Pancreas (tissue), 10 donors: ENCODE data around the gene SCUBE3. TPM values are rescaled to one million over a fixed set of nuclear protein-coding genes. Genes with fewer than 3 reads are reported as not detected.

Source experiments
- ATAC-seq, 4 donors: fragments of 200-7000 bp; cut with Tn5 transposase; one replicate each; pipeline versions ENCODE4 v1.8.0 to v1.9.1; 2020; ENCODE audit warnings: mild to moderate bottlenecking in 4 of 4, moderate library complexity in 4 of 4
- DNase-seq, 6 donors: peaks; one replicate each; pipeline ENCODE4 v3.0.0-alpha.2; 2020
- FAIRE-seq: peaks from 2 replicates; lab custom pipeline; 2012; peaks lifted over from hg19 to GRCh38; lab: Jason Lieb, UNC
- H3K27ac ChIP-seq, 4 donors: fragments of 200-600 bp; sonication (generic); 1 replicate in 3 of 4; 2 replicates in 1 of 4; pipeline versions ENCODE4 v1.5.0 to v1.8.0; 2020
- H3K27me3 ChIP-seq, 4 donors: fragments of 200-600 bp; one replicate each; pipeline ENCODE4 v1.8.0; 2021
- H3K36me3 ChIP-seq, 3 donors: fragments of 200-600 bp; sonication (generic) in 1 of 3; one replicate each; pipeline versions ENCODE4 v1.5.0 to v1.8.0; 2020 to 2021
- H3K4me1 ChIP-seq, 3 donors: fragments of 200-600 bp; one replicate each; pipeline ENCODE4 v1.8.0; 2021
- H3K4me3 ChIP-seq, 4 donors: fragments of 200-600 bp; sonication (generic) in 2 of 4; one replicate each; pipeline versions ENCODE4 v1.5.0 to v1.8.0; 2020 to 2021
- H3K9me3 ChIP-seq, 4 donors: fragments of 200-600 bp; one replicate each; pipeline ENCODE4 v1.8.0; 2021
- CTCF ChIP-seq, 4 donors: fragments of 200-600 bp; sonication (generic) in 3 of 4; IDR thresholded peaks; one replicate each; pipeline versions ENCODE4 v1.5.0 to v1.8.0; 2021; ENCODE audit warnings: antibody characterized with exemption in 4 of 4
- WGBS, 2 donors: extraction: QIAGEN DNeasy Blood & Tissue Kit; methylation state at CpG; one replicate each; pipeline ENCODE4 v1.1.7; 2013; 5-methylcytosine and 5-hydroxymethylcytosine counted together
- intact Hi-C, 3 donors: fragments of 100-400 bp; cut with DNase I; formaldehyde crosslinking; loops; one replicate each; pipeline versions ENCODE4 v1.11.1 to v1.14.2; 2022
- polyA plus RNA-seq, 2 donors: library from polyadenylated mRNA; stranded (reverse); fragments of 200-250 nt; gene quantifications; one replicate each; pipeline ENCODE4 v1.2.3, GENCODE V29; 2013
- total RNA-seq, 6 donors: library from RNA; stranded (reverse); fragmentation: NEBNext Ultra II Directional in 4 of 6; extraction: Animal tissue kit (Norgen Biotek cat#: 25700) in 4 of 6; gene quantifications; one replicate each; pipeline versions ENCODE4 v1.2.1 to v1.2.4, GENCODE V29; 2021 to 2023
- donor health status: healthy with polysubstance abuse.
- donor health status: DM: no; HTN: no; CAD: no; lungs with moderate emphysema.
- donor health status: DM: no; HTN: no; CAD: no.
- donor health status: control.
- donor health status: control.
- donor health status: Bipolar disorder and iron deficiency.
- donor health status: DM: yes; HTN: yes; CAD: no.
- donor health status: DM: no; HTN: no; CAD: no.
- donor health status: DM: no; HTN: no; CAD: no.
- donor health status: DM: yes; HTN: yes; CAD: no.

The SCUBE3 gene
- total and polyA plus RNA-seq, 8 donors: 0.02 to 0.15 (median 0.03) TPM; not detected in 1

- H3K36me3 ChIP-seq: no peaks in the 10 kb centered on the region
- no peaks in the 10 kb centered on the region for H3K4me1 ChIP-seq
- H3K27me3 ChIP-seq: no peaks in the 10 kb centered on the region
- no peak overlapping the region for H3K4me3 ChIP-seq
- H3K27ac ChIP-seq: no peak overlapping the region
- no peak for ATAC-seq
- FAIRE-seq: no peak
- intact Hi-C loops: no loop called here
- no peaks in the 10 kb centered on the region for H3K9me3 ChIP-seq
- WGBS, 2 donors: 78 to 88% methylated on average over 5 of the region's 5 CpGs
- no peak for DNase-seq
- TF ChIP-seq CTCF (IDR thresholded peaks at IDR 0.05): no peak
These were observed 19.4 kb upstream of the SCUBE3 start for GRCh38 chr6:35194390-35194789.

- no peak for TF ChIP-seq CTCF (IDR thresholded peaks at IDR 0.05)
- no peak for FAIRE-seq
- H3K27me3 ChIP-seq: no peaks in the 10 kb centered on the region
- no peak overlapping the region for H3K27ac ChIP-seq
- H3K36me3 ChIP-seq: no peaks in the 10 kb centered on the region
- intact Hi-C loops: no loop called here
- no peaks in the 10 kb centered on the region for H3K4me1 ChIP-seq
- ATAC-seq: no peak
- DNase-seq: no peak
- 85 to 90% methylated on average over 3 of the region's 3 CpGs for WGBS, 2 donors
- H3K4me3 ChIP-seq: no peak overlapping the region
- no peaks in the 10 kb centered on the region for H3K9me3 ChIP-seq
These were observed 18.5 kb upstream of the SCUBE3 start for GRCh38 chr6:35195120-35195780.

- intact Hi-C loops: no loop called here
- H3K4me3 ChIP-seq: no peak overlapping the region
- H3K27ac ChIP-seq: no peak overlapping the region
- TF ChIP-seq CTCF (IDR thresholded peaks at IDR 0.05): no peak
- WGBS, 2 donors: 78 to 86% methylated on average over 5 of the region's 5 CpGs
- H3K4me1 ChIP-seq: no peaks in the 10 kb centered on the region
- no peak for FAIRE-seq
- no peaks in the 10 kb centered on the region for H3K9me3 ChIP-seq
- DNase-seq: no peak
- H3K27me3 ChIP-seq: no peaks in the 10 kb centered on the region
- ATAC-seq: no peak
- H3K36me3 ChIP-seq: no peaks in the 10 kb centered on the region
These were observed 16.6 kb upstream of the SCUBE3 start for GRCh38 chr6:35197196-35197595.

- no peak overlapping the region for H3K4me3 ChIP-seq
- H3K9me3 ChIP-seq: no peaks in the 10 kb centered on the region
- no peaks in the 10 kb centered on the region for H3K36me3 ChIP-seq
- FAIRE-seq (no peak), DNase-seq (no peak), ATAC-seq (no peak)
- intact Hi-C loops: loop anchor here in 1 of 3 donors (10.0 kb wide), 1 partner anchor 55 kb away; the partner anchor contains the start of gene TCP11
- no peaks in the 10 kb centered on the region for H3K27me3 ChIP-seq
- H3K27ac ChIP-seq: no peak overlapping the region
- TF ChIP-seq CTCF (IDR thresholded peaks at IDR 0.05): no peak
- 73 to 78% methylated on average over 2 of the region's 2 CpGs for WGBS, 2 donors
- H3K4me1 ChIP-seq: no peaks in the 10 kb centered on the region
These were observed 13.9 kb upstream of the SCUBE3 start for GRCh38 chr6:35199866-35200265.

- H3K4me3 ChIP-seq: no peak overlapping the region
- ATAC-seq: no peak
- intact Hi-C loops: loop anchor here in 1 of 3 donors (10.0 kb wide), 1 partner anchor 57 kb away; the partner anchor contains the start of gene TCP11
- TF ChIP-seq CTCF (IDR thresholded peaks at IDR 0.05): no peak
- no peaks in the 10 kb centered on the region for H3K27me3 ChIP-seq
- H3K36me3 ChIP-seq: no peaks in the 10 kb centered on the region
- no peaks in the 10 kb centered on the region for H3K9me3 ChIP-seq
- no peak for FAIRE-seq
- 70 to 72% methylated on average over 6 of the region's 6 CpGs for WGBS, 2 donors
- H3K4me1 ChIP-seq: no peaks in the 10 kb centered on the region
- H3K27ac ChIP-seq: no peak overlapping the region
- peak in 1 of 6 donors; percentile 28 for DNase-seq
These were observed 11.7 kb upstream of the SCUBE3 start for GRCh38 chr6:35202066-35202546.
